ENCODE data around the gene PRKCA.

Gene PRKCA

GRCh38 chr17:66429680-66430079 is 127.3 kb downstream of the PRKCA start:
- peak overlapping the region; percentile 37 for H3K4me3 ChIP-seq (ENCODE audit: low read length)
- H2AFZ ChIP-seq (ENCODE audit: low read depth, low read length), result 0 out of 2 replicates have a peak overlapping the region, but pooled peaks have one; percentile 22
- no peak for TF ChIP-seq EZH2phosphoT487 (IDR thresholded peaks at IDR 0.05; ENCODE audit: low read depth)
- TF ChIP-seq, protein P1, sequence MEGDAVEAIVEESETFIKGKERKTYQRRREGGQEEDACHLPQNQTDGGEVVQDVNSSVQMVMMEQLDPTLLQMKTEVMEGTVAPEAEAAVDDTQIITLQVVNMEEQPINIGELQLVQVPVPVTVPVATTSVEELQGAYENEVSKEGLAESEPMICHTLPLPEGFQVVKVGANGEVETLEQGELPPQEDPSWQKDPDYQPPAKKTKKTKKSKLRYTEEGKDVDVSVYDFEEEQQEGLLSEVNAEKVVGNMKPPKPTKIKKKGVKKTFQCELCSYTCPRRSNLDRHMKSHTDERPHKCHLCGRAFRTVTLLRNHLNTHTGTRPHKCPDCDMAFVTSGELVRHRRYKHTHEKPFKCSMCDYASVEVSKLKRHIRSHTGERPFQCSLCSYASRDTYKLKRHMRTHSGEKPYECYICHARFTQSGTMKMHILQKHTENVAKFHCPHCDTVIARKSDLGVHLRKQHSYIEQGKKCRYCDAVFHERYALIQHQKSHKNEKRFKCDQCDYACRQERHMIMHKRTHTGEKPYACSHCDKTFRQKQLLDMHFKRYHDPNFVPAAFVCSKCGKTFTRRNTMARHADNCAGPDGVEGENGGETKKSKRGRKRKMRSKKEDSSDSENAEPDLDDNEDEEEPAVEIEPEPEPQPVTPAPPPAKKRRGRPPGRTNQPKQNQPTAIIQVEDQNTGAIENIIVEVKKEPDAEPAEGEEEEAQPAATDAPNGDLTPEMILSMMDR (IDR thresholded peaks at IDR 0.05; ENCODE audit: low read depth, low read length), result no peak
- 0 out of 2 replicates have a peak, but pooled peaks cover 3% of the 10 kb centered on the region for H3K27me3 ChIP-seq (ENCODE audit: low read depth, low read length)
- H4K20me1 ChIP-seq (ENCODE audit: insufficient read depth, low read length), result no peaks in the 10 kb centered on the region
- peaks cover 42% of the 10 kb centered on the region for H3K4me1 ChIP-seq (ENCODE audit: low read length)
- H3K27ac ChIP-seq (ENCODE audit: low read length), result peak overlapping the region; percentile 24; the same call in 1 of the 2 replicates
- no peaks in the 10 kb centered on the region for H3K79me2 ChIP-seq (ENCODE audit: low read length)
- no peak overlapping the region for H3K9ac ChIP-seq (ENCODE audit: low read length)
- peak overlapping the region; percentile 62 for H3K4me2 ChIP-seq (ENCODE audit: low read length)
- no peaks in the 10 kb centered on the region for H3K36me3 ChIP-seq (replicated peaks; ENCODE audit: low read depth, low read length)
- H3K9me3 ChIP-seq (ENCODE audit: insufficient read depth, low read length), result no peaks in the 10 kb centered on the region

GRCh38 chr17:66430846-66431795 is 128.7 kb downstream of the PRKCA start:
- no peaks in the 10 kb centered on the region for H4K20me1 ChIP-seq (ENCODE audit: insufficient read depth, low read length)
- H3K4me3 ChIP-seq (ENCODE audit: low read length), result no peak overlapping the region
- H3K36me3 ChIP-seq (replicated peaks; ENCODE audit: low read depth, low read length), result no peaks in the 10 kb centered on the region
- H3K27me3 ChIP-seq (ENCODE audit: low read depth, low read length), result peaks cover 5% of the 10 kb centered on the region; the same call in 1 of the 2 replicates
- H3K9me3 ChIP-seq (ENCODE audit: insufficient read depth, low read length), result no peaks in the 10 kb centered on the region
- H3K27ac ChIP-seq (ENCODE audit: low read length), result no peak overlapping the region
- H3K79me2 ChIP-seq (ENCODE audit: low read length), result no peaks in the 10 kb centered on the region
- H3K4me2 ChIP-seq (ENCODE audit: low read length), result no peak overlapping the region
- no peak for TF ChIP-seq EZH2phosphoT487 (IDR thresholded peaks at IDR 0.05; ENCODE audit: low read depth)
- TF ChIP-seq, protein P1 (IDR thresholded peaks at IDR 0.05; ENCODE audit: low read depth, low read length), result no peak
- H3K4me1 ChIP-seq (ENCODE audit: low read length), result peaks cover 41% of the 10 kb centered on the region
- no peak overlapping the region for H3K9ac ChIP-seq (ENCODE audit: low read length)
- H2AFZ ChIP-seq (ENCODE audit: low read depth, low read length), result no peak overlapping the region

DNA sequence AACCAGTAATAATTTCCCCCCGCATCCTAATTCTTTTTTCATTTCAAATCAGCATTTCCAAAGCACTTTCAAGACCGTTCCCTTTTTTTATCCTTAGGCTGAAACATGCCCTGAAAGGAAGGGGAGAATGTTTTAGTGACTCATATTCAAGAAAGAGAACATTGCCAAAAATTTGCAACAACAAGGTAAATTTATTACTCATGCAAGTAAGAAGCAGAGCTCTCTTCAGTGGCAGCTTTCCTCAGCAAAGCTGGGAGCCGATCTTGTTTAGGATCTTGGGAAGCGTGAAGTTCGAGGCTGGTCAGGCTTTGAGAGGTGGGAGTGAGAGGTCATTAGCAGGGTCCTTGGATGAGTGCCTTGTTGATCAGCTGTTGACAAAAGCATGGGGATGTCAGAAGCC is 129.5 kb downstream of the PRKCA start:
- H3K4me3 ChIP-seq (ENCODE audit: low read length), result no peak overlapping the region
- H3K9me3 ChIP-seq (ENCODE audit: insufficient read depth, low read length), result no peaks in the 10 kb centered on the region
- H3K27ac ChIP-seq (ENCODE audit: low read length), result no peak overlapping the region
- peaks cover 36% of the 10 kb centered on the region for H3K4me1 ChIP-seq (ENCODE audit: low read length)
- H3K9ac ChIP-seq (ENCODE audit: low read length), result no peak overlapping the region
- H3K27me3 ChIP-seq (ENCODE audit: low read depth, low read length), result peaks cover 11% of the 10 kb centered on the region; the same call in 1 of the 2 replicates
- H3K79me2 ChIP-seq (ENCODE audit: low read length), result no peaks in the 10 kb centered on the region
- H3K4me2 ChIP-seq (ENCODE audit: low read length), result no peak overlapping the region
- H3K36me3 ChIP-seq (replicated peaks; ENCODE audit: low read depth, low read length), result no peaks in the 10 kb centered on the region
- H4K20me1 ChIP-seq (ENCODE audit: insufficient read depth, low read length), result no peaks in the 10 kb centered on the region
- TF ChIP-seq EZH2phosphoT487 (IDR thresholded peaks at IDR 0.05; ENCODE audit: low read depth), result no peak
- TF ChIP-seq, protein P1 (IDR thresholded peaks at IDR 0.05; ENCODE audit: low read depth, low read length), result no peak
- no peak overlapping the region for H2AFZ ChIP-seq (ENCODE audit: low read depth, low read length)

- H3K9ac ChIP-seq (ENCODE audit: low read length), result no peak overlapping the region
- TF ChIP-seq EZH2phosphoT487 (IDR thresholded peaks at IDR 0.05; ENCODE audit: low read depth), result no peak
- TF ChIP-seq, protein P1 (IDR thresholded peaks at IDR 0.05; ENCODE audit: low read depth, low read length), result no peak
- H3K4me1 ChIP-seq (ENCODE audit: low read length), result peaks cover 39% of the 10 kb centered on the region
- H4K20me1 ChIP-seq (ENCODE audit: insufficient read depth, low read length), result no peaks in the 10 kb centered on the region
- H3K79me2 ChIP-seq (ENCODE audit: low read length), result no peaks in the 10 kb centered on the region
- peaks cover 13% of the 10 kb centered on the region; the same call in 1 of the 2 replicates for H3K27me3 ChIP-seq (ENCODE audit: low read depth, low read length)
- no peak overlapping the region for H3K4me2 ChIP-seq (ENCODE audit: low read length)
- H3K36me3 ChIP-seq (replicated peaks; ENCODE audit: low read depth, low read length), result no peaks in the 10 kb centered on the region
- no peak overlapping the region for H3K27ac ChIP-seq (ENCODE audit: low read length)
- no peak overlapping the region for H2AFZ ChIP-seq (ENCODE audit: low read depth, low read length)
- no peaks in the 10 kb centered on the region for H3K9me3 ChIP-seq (ENCODE audit: insufficient read depth, low read length)
- no peak overlapping the region for H3K4me3 ChIP-seq (ENCODE audit: low read length)
Observed at GRCh38 chr17:66432411-66432957, 130.1 kb downstream of the PRKCA start.
